ENCODE measurements around the gene HSFX3.

GRCh38 chrX:149540621-149541520, 8.9 kb downstream of the HSFX3 start, which contains the start of gene EOLA1:
- no peak for TF ChIP-seq BHLHE40 (IDR thresholded peaks at IDR 0.05; ENCODE audit: borderline replicate concordance)
- no peak for TF ChIP-seq SUZ12 (IDR thresholded peaks at IDR 0.05)
- TF ChIP-seq HDGF (IDR thresholded peaks at IDR 0.05; ENCODE audit: borderline replicate concordance): no peak
- no peak; the same call in 1 of the 2 replicates for TF ChIP-seq ARNT (IDR thresholded peaks at IDR 0.05)
- TF ChIP-seq FOXK2 (IDR thresholded peaks at IDR 0.05): no peak
- TF ChIP-seq SP1 (IDR thresholded peaks at IDR 0.05): no peak
- TF ChIP-seq LEF1 (IDR thresholded peaks at IDR 0.05; ENCODE audit: borderline replicate concordance): no peak
- peak; percentile 99 for TF ChIP-seq TARDBP (IDR thresholded peaks at IDR 0.05)
- TF ChIP-seq FOXA1 (IDR thresholded peaks at IDR 0.05): no peak

All from HEK293T (cell line).